ENCODE results near the gene RNASET2.

Gene RNASET2

GRCh38 chr6:166970776-166971175, 14.4 kb upstream of the RNASET2 start:
- no peak overlapping the region for H3K27ac ChIP-seq (ENCODE audit: low read depth, low read length, poor library complexity, severe bottlenecking)
- H3K9ac ChIP-seq (ENCODE audit: low read length), result no peak overlapping the region
- no peak overlapping the region for H3K4me2 ChIP-seq (ENCODE audit: low read length)

GRCh38 chr6:166970091-166970490, 13.7 kb upstream of the RNASET2 start:
- TF ChIP-seq EZH2 (IDR thresholded peaks at IDR 0.05; ENCODE audit: borderline replicate concordance, low read length), result no peak
- no peak for TF ChIP-seq CTCF (IDR thresholded peaks at IDR 0.05; ENCODE audit: low read length)
- Histone ChIP-seq H3K79me2 (ENCODE audit: insufficient read depth, low read length) (no peaks in the 10 kb centered on the region), H3K9ac (ENCODE audit: low read length) (no peak overlapping the region), H3K9me2 (ENCODE audit: low read depth, low read length) (no peaks in the 10 kb centered on the region), H3F3A (ENCODE audit: insufficient read depth, low read length) (no peaks in the 10 kb centered on the region), H3K36me3 (ENCODE audit: insufficient read depth, low read length) (no peaks in the 10 kb centered on the region), H2AFZ (ENCODE audit: low read length) (no peak overlapping the region), H3K27ac (ENCODE audit: low read depth, low read length, poor library complexity, severe bottlenecking) (no peak overlapping the region), H3K27me3 (ENCODE audit: insufficient read depth, low read length) (no peaks in the 10 kb centered on the region), H4K20me1 (ENCODE audit: insufficient read depth, low read length) (no peaks in the 10 kb centered on the region), H3K4me3 (ENCODE audit: low read depth, low read length, poor library complexity, severe bottlenecking) (no peak overlapping the region), H3K4me1 (ENCODE audit: insufficient read depth, low read length, severe bottlenecking) (no peaks in the 10 kb centered on the region), H3K4me2 (ENCODE audit: low read length) (no peak overlapping the region), H3K9me3 (ENCODE audit: low read length) (0 out of 2 replicates have a peak, but pooled peaks cover 3% of the 10 kb centered on the region)

More at GRCh38 chr6:166970776-166971175, 14.4 kb upstream of the RNASET2 start:
- no peak for TF ChIP-seq CTCF (IDR thresholded peaks at IDR 0.05; ENCODE audit: low read length)
- no peak for TF ChIP-seq EZH2 (IDR thresholded peaks at IDR 0.05; ENCODE audit: borderline replicate concordance, low read length)
- Histone ChIP-seq H3K36me3 (ENCODE audit: insufficient read depth, low read length) (no peaks in the 10 kb centered on the region), H2AFZ (ENCODE audit: low read length) (no peak overlapping the region), H4K20me1 (ENCODE audit: insufficient read depth, low read length) (no peaks in the 10 kb centered on the region), H3K27me3 (ENCODE audit: insufficient read depth, low read length) (no peaks in the 10 kb centered on the region), H3K79me2 (ENCODE audit: insufficient read depth, low read length) (no peaks in the 10 kb centered on the region), H3F3A (ENCODE audit: insufficient read depth, low read length) (no peaks in the 10 kb centered on the region), H3K9me3 (ENCODE audit: low read length) (0 out of 2 replicates have a peak, but pooled peaks cover 3% of the 10 kb centered on the region), H3K9me2 (ENCODE audit: low read depth, low read length) (no peaks in the 10 kb centered on the region), H3K4me1 (ENCODE audit: insufficient read depth, low read length, severe bottlenecking) (no peaks in the 10 kb centered on the region), H3K4me3 (ENCODE audit: low read depth, low read length, poor library complexity, severe bottlenecking) (no peak overlapping the region)

- Histone ChIP-seq H3K9me2 (ENCODE audit: low read depth, low read length) (no peaks in the 10 kb centered on the region), H3K27ac (ENCODE audit: low read depth, low read length, poor library complexity, severe bottlenecking) (no peak overlapping the region), H3K9ac (ENCODE audit: low read length) (no peak overlapping the region), H3K4me3 (ENCODE audit: low read depth, low read length, poor library complexity, severe bottlenecking) (no peak overlapping the region), H3K27me3 (ENCODE audit: insufficient read depth, low read length) (no peaks in the 10 kb centered on the region), H3F3A (ENCODE audit: insufficient read depth, low read length) (no peaks in the 10 kb centered on the region), H3K4me1 (ENCODE audit: insufficient read depth, low read length, severe bottlenecking) (no peaks in the 10 kb centered on the region), H4K20me1 (ENCODE audit: insufficient read depth, low read length) (no peaks in the 10 kb centered on the region), H3K79me2 (ENCODE audit: insufficient read depth, low read length) (no peaks in the 10 kb centered on the region), H3K36me3 (ENCODE audit: insufficient read depth, low read length) (no peaks in the 10 kb centered on the region), H2AFZ (ENCODE audit: low read length) (no peak overlapping the region), H3K9me3 (ENCODE audit: low read length) (0 out of 2 replicates have a peak, but pooled peaks cover 3% of the 10 kb centered on the region), H3K4me2 (ENCODE audit: low read length) (no peak overlapping the region)
- TF ChIP-seq EZH2 (IDR thresholded peaks at IDR 0.05; ENCODE audit: borderline replicate concordance, low read length) (no peak), CTCF (IDR thresholded peaks at IDR 0.05; ENCODE audit: low read length) (no peak)
Observed at GRCh38 chr6:166969390-166970002, 13.1 kb upstream of the RNASET2 start.

Measured in OCI-LY1 (cell line).